ENCODE data around the gene HM13.

The HM13 gene

GRCh38 chr20:31567380-31567720 is 53.1 kb downstream of the HM13 start:
- TF ChIP-seq, protein P1, sequence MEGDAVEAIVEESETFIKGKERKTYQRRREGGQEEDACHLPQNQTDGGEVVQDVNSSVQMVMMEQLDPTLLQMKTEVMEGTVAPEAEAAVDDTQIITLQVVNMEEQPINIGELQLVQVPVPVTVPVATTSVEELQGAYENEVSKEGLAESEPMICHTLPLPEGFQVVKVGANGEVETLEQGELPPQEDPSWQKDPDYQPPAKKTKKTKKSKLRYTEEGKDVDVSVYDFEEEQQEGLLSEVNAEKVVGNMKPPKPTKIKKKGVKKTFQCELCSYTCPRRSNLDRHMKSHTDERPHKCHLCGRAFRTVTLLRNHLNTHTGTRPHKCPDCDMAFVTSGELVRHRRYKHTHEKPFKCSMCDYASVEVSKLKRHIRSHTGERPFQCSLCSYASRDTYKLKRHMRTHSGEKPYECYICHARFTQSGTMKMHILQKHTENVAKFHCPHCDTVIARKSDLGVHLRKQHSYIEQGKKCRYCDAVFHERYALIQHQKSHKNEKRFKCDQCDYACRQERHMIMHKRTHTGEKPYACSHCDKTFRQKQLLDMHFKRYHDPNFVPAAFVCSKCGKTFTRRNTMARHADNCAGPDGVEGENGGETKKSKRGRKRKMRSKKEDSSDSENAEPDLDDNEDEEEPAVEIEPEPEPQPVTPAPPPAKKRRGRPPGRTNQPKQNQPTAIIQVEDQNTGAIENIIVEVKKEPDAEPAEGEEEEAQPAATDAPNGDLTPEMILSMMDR (IDR thresholded peaks at IDR 0.05; ENCODE audit: control insufficient read depth, extremely low read depth, insufficient read depth) = no peak
- DNase-seq (ENCODE audit: low read depth) = no peak
- no peak overlapping the region for H3K4me3 ChIP-seq (ENCODE audit: low read depth, low read length)

DNA sequence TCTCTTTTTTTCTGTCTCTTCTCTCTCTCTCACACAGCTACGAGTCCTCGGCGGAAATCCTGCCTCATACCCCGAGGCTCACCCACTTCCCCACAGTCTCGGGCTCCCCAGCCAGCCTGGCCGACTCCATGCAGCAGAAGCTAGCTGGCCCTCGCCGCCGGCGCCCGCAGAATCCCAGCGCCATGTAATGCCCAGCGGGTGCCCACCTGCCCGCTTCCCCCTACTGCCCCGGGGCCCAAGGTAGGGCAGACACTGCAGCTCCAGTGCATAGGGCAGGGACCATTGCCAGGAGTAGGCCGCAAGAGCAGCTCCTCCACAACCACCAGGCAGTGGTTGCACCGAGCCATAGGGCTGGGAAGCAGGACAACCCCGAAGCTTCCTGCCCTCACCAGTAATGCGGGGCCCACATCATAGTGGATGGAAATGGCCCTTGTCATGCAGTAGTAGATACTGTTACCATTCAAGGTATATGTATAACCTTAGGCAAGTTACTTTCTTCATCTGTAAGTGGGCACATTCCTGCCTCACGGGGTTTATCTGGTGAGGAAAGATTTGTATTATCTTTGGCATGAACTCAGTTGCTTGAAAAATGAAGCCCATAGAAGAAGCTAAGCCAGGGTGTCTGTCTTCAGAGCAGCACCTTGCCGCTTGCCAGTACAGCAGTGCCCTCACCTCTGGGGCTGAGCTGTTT is 53.9 kb downstream of the HM13 start:
- H3K4me3 ChIP-seq (ENCODE audit: low read depth, low read length) = no peak overlapping the region
- no peak for DNase-seq (ENCODE audit: low read depth)
- TF ChIP-seq, protein P1 (IDR thresholded peaks at IDR 0.05; ENCODE audit: control insufficient read depth, extremely low read depth, insufficient read depth) = no peak

GRCh38 chr20:31568773-31569162 is 54.5 kb downstream of the HM13 start:
- no peak for DNase-seq (ENCODE audit: low read depth)
- H3K4me3 ChIP-seq (ENCODE audit: low read depth, low read length) = no peak overlapping the region
- TF ChIP-seq, protein P1 (IDR thresholded peaks at IDR 0.05; ENCODE audit: control insufficient read depth, extremely low read depth, insufficient read depth) = no peak

DNA sequence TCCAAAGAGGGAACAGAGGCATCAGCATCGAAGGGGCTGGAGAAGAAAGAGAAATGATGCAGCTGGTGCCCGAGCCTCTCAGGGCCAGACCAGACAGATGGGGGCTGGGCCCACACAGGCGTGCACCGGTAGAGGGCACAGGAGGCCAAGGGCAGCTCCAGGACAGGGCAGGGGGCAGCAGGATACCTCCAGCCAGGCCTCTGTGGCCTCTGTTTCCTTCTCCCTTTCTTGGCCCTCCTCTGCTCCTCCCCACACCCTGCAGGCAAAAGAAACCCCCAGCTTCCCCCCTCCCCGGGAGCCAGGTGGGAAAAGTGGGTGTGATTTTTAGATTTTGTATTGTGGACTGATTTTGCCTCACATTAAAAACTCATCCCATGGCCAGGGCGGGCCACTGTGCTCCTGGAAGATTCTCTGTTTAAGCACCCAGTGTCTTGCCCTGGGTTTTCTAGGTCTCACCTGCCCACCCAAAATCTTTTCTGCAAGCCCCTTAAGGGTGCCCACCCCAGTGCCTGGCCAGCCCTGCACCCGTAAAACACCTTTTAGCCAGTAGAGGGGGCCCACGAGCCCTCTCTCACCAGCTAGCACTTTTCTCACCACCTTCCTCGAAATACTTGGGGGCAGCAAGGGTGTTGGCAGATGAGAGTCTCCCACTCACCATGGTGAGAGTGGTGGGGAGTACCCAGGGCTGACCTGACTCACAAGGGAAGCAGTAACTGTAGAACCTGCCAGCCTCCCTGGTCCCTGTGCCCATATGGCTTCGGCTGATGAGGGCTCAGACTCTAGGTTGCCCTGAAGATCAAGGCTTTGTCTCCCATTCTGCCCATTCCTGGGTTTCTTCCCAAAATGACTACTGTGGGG is 55.1 kb downstream of the HM13 start:
- TF ChIP-seq, protein P1 (IDR thresholded peaks at IDR 0.05; ENCODE audit: control insufficient read depth, extremely low read depth, insufficient read depth) = peak; percentile 73
- H3K4me3 ChIP-seq (ENCODE audit: low read depth, low read length) = no peak overlapping the region
- DNase-seq (ENCODE audit: low read depth) = no peak

DNA sequence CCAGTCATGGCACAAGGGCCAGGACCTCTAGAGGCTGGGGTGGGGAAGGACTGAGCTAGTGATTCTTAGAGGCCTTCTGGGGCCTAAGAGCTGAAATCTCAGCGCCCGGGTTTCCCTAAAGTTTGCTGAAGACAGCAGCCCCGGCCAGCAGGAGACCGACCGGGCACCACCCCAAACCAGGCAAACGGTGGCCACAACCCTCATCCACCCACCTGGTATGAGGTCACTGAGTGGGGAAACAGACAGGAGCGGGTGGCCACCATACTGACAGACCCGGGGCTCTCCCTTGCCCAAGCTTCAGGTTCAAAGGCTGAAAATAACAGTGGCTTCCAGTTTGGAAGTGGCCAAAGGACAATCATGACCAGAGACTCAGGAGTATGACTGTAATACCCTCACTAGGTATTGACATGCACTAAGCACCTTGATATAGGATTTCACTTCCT is 55.8 kb downstream of the HM13 start:
- TF ChIP-seq, protein P1 (IDR thresholded peaks at IDR 0.05; ENCODE audit: control insufficient read depth, extremely low read depth, insufficient read depth) = no peak
- H3K4me3 ChIP-seq (ENCODE audit: low read depth, low read length) = no peak overlapping the region
- DNase-seq (ENCODE audit: low read depth) = no peak

DNA sequence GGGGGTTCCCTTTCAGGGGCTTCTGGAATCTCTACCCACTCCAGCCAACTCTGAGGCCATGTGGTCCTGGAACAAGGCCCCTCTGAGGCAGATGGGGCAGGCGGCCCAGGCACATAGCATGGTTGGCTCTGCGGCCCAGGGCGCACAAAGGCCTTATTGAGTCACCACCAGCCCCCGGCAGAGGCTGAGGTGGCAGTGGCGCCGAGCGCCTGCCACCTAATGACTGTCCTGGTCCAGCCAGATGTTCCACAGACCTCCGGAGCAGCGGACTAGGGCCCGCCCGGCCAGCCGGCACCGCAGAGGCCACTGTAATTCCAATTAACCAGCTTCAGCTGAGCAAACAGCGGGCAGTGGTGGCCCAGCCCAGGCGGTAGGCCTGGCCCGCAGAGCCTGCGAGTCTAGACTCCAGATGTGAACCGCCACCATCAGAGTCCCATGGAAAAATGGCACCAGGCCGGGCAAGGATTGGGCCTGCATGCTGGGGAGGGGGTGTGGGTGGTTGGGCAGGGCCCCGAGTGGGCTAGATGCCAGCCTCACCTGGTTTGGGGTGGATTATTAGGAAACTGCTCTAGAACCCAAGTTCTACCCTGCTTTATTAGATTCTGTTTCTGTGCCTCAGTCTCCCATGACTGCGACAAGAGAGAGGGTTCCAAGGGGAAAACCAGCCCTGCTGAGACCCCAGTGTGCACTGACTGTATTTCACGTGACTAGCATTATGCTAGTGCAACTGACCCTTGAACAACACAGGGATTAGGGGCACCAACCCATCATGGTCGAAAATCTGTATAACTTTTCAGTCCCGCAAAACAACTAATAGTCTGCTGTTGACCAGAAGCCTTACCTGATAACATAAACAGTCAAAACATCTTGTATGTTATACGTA is 56.7 kb downstream of the HM13 start:
- H3K4me3 ChIP-seq (ENCODE audit: low read depth, low read length) = no peak overlapping the region
- DNase-seq (ENCODE audit: low read depth) = no peak
- TF ChIP-seq, protein P1 (IDR thresholded peaks at IDR 0.05; ENCODE audit: control insufficient read depth, extremely low read depth, insufficient read depth) = no peak
